SJCRH30 (cell line): Measurements from ENCODE around the gene PSMB4. TPM values are rescaled to one million over a fixed set of nuclear protein-coding genes. Genes with fewer than 3 reads are reported as not detected.
"Not testable (repeated sequence)": the region's sequence is repeated elsewhere in the genome, so short reads cannot be mapped to it uniquely, and the experiment has no call there.

Experiments
- DNase-seq, 2 experiments: peaks; one replicate each; pipeline ENCODE4 v3.0.0-alpha.2; 2015 to 2020
- H3K27ac ChIP-seq: fragments of 250-450 bp; sonication (Bioruptor Pico); 2 replicates; pipeline ENCODE4 v1.5.1; 2020; ENCODE audit warnings: mild to moderate bottlenecking, moderate library complexity
- H3K27me3 ChIP-seq: fragments of 250-450 bp; sonication (Bioruptor Pico); 2 replicates; pipeline ENCODE4 v1.5.1; 2020; ENCODE audit warnings: mild to moderate bottlenecking, moderate library complexity
- H3K36me3 ChIP-seq: fragments of 250-450 bp; sonication (Bioruptor Pico); 2 replicates; pipeline ENCODE4 v1.5.1; 2020; ENCODE audit warnings: mild to moderate bottlenecking, moderate library complexity
- H3K4me1 ChIP-seq: fragments of 250-450 bp; sonication (Bioruptor Pico); 2 replicates; pipeline ENCODE4 v1.5.1; 2020; ENCODE audit warnings: mild to moderate bottlenecking, moderate library complexity
- H3K4me3 ChIP-seq: fragments of 250-450 bp; sonication (Bioruptor Pico); 2 replicates; pipeline ENCODE4 v1.5.1; 2020; ENCODE audit warnings: mild to moderate bottlenecking, moderate library complexity
- H3K9me3 ChIP-seq: fragments of 250-450 bp; sonication (Bioruptor Pico); replicated peaks from 2 replicates; pipeline ENCODE4 v1.5.1; 2020; ENCODE audit warnings: mild to moderate bottlenecking, moderate library complexity
- total RNA-seq: library from RNA; depleted of rRNA; stranded (reverse); fragments of >200 nt; shearing (Covaris generic); gene quantifications from 2 replicates; pipeline ENCODE4 v1.2.3, GENCODE V29; 2014; rRNA removed

Gene PSMB4
- 355 and 363 TPM in 2 replicates for total RNA-seq

DNA sequence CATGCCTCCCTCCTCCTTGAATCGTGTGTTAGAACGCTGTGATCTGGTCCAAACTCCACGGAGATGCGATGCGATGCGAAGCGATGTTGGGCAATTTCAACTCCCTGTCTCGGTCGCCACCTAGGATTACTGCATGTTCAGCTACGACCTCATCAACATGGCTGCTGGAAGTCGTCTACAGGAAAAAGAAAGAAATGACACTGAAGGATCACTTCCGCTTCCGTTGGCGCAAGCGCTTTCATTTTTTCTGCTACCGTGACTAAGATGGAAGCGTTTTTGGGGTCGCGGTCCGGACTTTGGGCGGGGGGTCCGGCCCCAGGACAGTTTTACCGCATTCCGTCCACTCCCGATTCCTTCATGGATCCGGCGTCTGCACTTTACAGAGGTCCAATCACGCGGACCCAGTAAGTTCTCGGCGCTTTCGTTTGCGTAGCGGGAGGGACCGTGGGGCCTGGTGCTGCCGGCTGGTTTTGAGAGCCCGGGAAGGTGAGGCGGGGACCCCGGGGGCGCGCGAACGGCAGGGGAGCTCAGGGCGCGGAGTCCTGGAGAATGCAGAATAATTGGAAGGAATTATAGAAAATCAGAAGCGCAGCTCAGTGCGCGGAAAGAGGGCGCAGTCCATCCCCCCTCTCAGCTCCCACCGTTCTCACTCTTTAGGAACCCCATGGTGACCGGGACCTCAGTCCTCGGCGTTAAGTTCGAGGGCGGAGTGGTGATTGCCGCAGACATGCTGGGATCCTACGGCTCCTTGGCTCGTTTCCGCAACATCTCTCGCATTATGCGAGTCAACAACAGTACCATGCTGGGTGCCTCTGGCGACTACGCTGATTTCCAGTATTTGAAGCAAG lies at the start of gene PSMB4:
Gene PSMB4 (plus strand): TSS at position 250 of the 848 bp plus-strand sequence. CDS start 15 bp downstream, at position 265.
- Histone ChIP-seq H3K4me1 (peaks cover 3% of the 10 kb centered on the region), H3K27me3 (no peaks in the 10 kb centered on the region), H3K36me3 (peaks cover 27% of the 10 kb centered on the region), H3K9me3 (no peaks in the 10 kb centered on the region), H3K27ac (peak within 1 kb of the TSS; percentile 93), H3K4me3 (peak within 1 kb of the TSS; percentile 80)
- DNase-seq, result peak; percentile 81 to 91

DNA sequence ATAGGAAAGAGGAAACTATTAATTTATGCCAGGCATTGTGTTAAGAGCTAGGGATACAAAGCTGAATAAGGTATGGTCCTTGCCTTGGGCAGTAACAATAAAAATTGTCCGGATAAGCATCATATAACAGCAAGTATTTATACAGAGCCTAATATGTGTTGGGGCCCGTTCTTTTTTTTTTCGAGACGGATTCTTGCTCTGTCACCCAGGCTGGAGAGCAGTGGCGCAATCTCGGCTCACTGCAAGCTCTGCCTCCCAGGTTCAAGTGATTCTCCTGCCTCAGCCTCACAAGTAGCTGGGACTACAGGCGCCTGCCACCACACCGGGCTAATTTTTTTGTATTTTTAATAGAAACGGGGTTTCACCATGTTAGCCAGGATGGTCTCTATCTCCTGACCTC lies 49.0 kb upstream of the PSMB4 start:
- H3K36me3 ChIP-seq, H3K4me3 ChIP-seq, H3K4me1 ChIP-seq, H3K27me3 ChIP-seq, H3K27ac ChIP-seq, H3K9me3 ChIP-seq, DNase-seq: not testable (repeated sequence)

DNA sequence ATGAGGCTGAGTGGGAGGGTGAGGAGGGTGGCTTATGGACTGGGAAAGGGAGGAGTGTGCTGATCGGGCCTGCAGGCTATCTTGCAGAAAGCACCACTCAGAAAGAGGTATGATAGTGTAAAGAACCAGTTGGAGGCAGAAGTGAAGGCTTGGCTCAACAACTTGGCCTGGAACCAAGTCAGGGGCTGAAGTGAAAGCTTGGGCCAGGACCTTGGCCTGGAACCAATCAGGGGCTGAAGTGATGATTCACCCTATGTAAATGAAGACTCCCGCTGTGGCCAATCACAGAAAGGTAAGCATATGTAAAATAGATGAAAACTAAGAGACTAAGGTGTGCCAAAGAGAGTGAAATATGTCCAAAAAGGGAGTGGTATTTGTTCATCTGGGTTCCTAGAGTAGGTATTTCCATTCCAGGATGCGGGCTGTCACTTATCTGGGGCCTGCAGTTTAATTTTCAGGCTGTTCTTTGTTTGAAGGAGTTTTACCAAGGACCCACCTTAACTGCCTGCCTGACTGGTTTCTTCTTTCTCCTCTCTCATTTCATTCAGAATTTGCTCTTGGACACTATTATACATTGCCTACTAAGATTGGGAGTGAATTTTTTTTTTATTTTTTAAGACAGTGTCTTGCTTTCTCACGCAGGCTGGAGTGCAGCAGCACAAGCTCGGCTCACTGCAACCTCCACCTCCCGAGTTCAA lies 47.2 kb upstream of the PSMB4 start:
- Histone ChIP-seq H3K27me3 (no peaks in the 10 kb centered on the region), H3K4me3 (no peak overlapping the region), H3K27ac (no peak overlapping the region), H3K9me3 (no peaks in the 10 kb centered on the region; the same call in none of the 2 replicates), H3K4me1 (peaks cover 5% of the 10 kb centered on the region; the same call in 1 of the 2 replicates), H3K36me3 (no peaks in the 10 kb centered on the region)
- DNase-seq, result peak in 1 of 2 experiments; percentile 19

DNA sequence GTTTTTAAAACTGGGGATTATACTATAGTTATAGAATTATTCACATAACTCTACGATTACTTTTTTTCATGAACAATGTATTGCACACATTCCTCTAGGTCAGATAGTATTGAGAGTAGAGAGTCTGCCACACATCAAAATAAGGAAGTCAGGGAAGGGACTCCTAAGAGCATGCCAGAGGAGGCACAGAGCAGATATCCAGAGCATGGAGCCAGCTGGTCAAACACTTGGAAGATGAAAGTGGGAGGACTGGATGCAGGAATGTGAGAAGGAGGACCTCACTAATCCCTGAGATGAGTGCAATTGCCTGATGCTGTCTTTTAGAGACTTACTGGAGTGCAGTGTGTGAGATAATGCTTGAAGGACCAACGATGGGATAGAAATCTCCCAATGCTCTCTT lies 42.7 kb upstream of the PSMB4 start:
- Histone ChIP-seq H3K27me3 (no peaks in the 10 kb centered on the region), H3K27ac (no peak overlapping the region), H3K36me3 (no peaks in the 10 kb centered on the region), H3K4me1 (no peaks in the 10 kb centered on the region), H3K4me3 (no peak overlapping the region), H3K9me3 (no peaks in the 10 kb centered on the region; the same call in 1 of the 2 replicates)
- DNase-seq, result no peak

DNA sequence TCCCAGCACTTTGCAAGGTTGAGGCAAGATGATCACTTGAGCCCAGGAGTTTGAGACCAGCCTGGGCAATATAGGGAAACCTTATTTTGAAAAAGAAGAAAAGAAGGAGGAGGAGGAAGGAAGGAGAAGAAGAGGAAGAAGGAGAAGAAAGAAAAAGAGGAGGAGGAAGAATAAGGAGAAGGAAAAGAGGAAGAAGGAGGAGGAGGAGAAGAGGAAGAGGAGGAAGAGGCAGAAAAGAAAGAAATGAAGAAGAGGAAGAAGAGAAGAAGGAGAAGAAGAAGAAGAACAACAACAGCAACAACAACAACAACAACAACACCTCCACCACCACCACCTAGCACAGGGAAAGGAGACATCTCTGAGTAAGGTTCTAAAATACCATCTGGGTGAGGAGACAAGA lies 37.5 kb upstream of the PSMB4 start:
- Histone ChIP-seq H3K36me3 (no peaks in the 10 kb centered on the region), H3K27me3 (no peaks in the 10 kb centered on the region), H3K4me3 (no peak overlapping the region), H3K9me3 (no peaks in the 10 kb centered on the region), H3K27ac (no peak overlapping the region), H3K4me1 (no peaks in the 10 kb centered on the region)
- no peak for DNase-seq

DNA sequence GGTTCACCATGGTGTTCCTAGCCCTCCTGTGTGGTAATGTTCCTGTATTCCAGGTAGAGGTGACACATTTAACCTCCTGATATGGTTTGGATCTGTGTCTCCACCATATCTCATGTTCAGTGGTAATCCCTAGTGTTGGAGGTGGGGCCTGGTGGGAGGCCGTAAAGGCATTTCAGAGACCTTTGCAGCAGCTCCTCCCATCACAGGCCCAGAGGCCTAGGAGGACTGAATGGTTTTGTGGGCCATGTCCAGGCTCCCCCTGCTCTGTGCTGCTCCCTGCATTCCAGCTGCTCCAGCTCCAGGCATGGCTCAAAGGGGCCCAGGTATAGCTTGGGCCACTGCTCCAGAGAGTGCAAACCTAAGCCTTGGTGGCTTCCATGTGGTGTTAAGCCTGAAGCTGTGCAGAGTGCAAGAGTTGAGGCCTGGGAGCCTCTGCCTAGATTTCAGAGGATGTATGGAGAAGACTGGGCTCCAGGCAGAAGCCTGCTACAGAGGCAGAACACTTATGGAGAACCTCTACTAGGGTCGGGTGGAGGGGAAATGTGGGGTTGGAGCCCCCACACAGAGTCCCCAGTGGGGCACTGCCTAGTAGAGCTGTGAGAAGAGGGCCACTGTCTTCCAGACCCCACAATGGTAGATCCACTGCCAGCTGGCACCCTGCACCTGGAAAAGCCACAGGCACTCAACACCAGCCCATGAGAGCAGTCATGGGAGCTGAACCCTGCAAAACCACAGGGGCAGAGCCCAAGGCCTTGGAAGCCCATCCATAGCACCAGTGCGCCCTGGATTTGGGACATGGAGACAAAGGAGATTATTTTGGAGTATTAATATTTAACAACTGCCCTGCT lies 36.8 kb upstream of the PSMB4 start:
- H3K4me3 ChIP-seq, result no peak overlapping the region
- no peaks in the 10 kb centered on the region for H3K4me1 ChIP-seq
- no peak for DNase-seq
- no peak overlapping the region for H3K27ac ChIP-seq
- H3K27me3 ChIP-seq, result no peaks in the 10 kb centered on the region
- H3K36me3 ChIP-seq, result no peaks in the 10 kb centered on the region
- no peaks in the 10 kb centered on the region for H3K9me3 ChIP-seq

DNA sequence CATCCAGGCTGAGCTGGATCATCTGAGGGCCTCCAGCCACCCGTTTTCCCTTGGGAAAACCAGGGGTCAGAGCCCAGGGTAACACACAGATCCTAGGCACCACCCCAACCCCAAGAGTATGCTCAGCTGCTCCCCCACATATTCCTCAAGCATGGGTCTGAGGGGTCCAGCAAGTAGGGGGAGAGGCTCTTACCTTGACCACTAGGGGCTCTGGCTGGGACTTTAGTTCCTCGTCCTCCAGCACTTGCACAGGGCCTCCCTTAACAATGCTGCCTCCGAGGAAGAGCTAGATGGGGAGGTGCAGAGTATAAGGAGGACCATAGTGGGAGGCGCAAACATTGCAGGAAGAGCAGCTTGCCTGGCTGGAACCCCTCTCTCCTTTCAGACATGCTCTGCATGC lies 34.4 kb upstream of the PSMB4 start:
- no peaks in the 10 kb centered on the region for H3K36me3 ChIP-seq
- no peak overlapping the region for H3K27ac ChIP-seq
- H3K9me3 ChIP-seq, result no peaks in the 10 kb centered on the region
- H3K4me3 ChIP-seq, result no peak overlapping the region
- peaks cover 1% of the 10 kb centered on the region; the same call in 1 of the 2 replicates for H3K4me1 ChIP-seq
- no peak for DNase-seq
- H3K27me3 ChIP-seq, result no peaks in the 10 kb centered on the region

DNA sequence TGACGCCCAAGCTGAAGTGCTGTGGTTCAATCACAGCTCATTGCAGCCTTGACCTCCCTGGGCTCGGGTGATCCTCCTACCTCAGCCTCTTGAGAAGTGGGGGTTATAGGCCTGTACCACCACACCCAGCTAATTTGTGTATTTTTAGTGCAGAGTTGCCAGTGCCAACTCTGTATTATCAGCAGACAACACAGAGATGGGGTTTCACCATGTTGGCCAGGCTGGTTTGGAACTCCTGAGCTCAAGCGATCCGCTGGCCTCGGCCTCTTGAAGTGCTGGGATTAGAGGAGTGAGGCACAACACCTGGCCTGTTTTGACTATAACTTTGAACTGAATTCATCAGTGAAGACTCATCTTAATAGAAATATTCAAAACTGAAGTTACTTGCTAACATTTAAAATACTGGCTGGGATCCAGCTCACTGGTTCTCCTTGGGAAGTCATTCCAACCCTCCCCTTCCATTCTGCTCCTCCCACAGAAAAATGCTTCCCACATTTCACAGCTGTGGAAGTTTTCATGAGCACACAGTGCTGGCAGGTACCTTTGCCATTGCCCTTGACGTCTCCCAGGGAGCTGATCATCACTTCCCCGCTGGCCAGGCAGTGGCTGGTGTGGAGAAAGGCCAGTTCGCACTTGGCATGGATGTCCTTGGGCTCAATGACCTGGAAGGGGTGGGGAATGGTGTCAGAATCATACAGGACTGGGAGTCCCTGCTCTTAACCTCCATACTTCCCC lies 31.5 kb upstream of the PSMB4 start:
- H3K9me3 ChIP-seq, result no peaks in the 10 kb centered on the region
- no peak overlapping the region for H3K4me3 ChIP-seq
- H3K4me1 ChIP-seq, result peaks cover 16% of the 10 kb centered on the region
- no peaks in the 10 kb centered on the region for H3K36me3 ChIP-seq
- no peaks in the 10 kb centered on the region for H3K27me3 ChIP-seq
- DNase-seq, result no peak
- no peak overlapping the region for H3K27ac ChIP-seq

DNA sequence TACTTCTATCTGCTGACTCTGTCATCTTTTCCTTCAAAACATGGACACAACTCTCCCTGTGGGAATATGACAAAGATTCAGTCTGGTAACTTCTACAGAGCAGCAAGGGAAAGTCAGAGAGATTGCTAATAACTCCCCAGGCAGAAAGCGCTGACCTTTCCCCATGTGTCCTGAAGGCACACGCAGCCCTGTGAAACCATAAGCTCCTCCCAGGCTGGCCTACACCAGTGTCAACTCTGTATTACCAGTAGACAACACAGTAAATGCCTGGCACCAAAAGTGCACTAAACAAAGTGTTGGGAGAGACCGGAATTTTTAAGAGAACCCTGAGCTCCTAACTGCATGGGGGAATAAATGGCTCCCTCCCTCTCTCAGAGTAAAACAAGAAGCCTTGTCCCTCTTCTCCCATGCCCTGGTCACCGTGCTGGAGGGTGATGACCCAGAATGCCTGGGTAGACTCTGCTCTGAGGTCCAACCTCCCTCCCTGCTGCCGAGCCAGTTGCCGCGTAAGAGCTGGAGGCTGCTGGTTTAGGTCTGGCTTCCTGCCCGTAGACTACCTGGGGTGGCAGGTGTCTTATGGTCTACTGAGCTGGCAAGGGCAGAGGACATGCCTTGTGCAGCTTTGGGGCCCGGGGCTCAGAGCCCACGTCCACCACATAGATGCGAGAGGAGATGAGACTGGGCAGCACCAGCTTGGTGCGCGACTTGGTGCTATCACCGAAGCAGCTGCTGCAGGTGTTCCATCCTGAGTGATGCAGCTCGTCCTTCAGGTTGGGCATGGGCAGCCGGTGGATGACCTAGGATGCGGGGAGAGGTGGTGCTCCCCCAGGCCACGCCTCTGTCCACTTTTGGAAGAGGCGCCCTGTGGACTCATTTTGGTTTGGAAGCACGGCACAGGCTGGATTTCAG lies 30.7 kb upstream of the PSMB4 start:
- Histone ChIP-seq H3K4me3 (no peak overlapping the region), H3K9me3 (no peaks in the 10 kb centered on the region), H3K27me3 (no peaks in the 10 kb centered on the region), H3K27ac (no peak overlapping the region), H3K4me1 (peaks cover 19% of the 10 kb centered on the region), H3K36me3 (no peaks in the 10 kb centered on the region)
- DNase-seq, result no peak

DNA sequence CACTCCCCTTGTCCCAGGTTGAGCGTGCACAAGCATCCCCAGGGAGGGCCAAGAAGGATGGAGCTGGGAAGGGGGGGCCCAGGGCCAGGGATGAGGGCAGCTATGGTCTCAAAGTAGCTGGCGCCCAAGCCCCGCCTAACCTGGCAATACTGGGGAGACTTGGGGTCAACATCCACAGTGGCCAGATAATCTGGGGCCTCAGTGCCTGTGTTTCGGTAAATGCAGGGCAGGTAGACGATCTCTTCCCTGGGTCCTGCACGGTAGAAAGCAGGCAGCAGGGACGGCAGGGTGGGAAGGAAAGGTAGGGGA lies 30.1 kb upstream of the PSMB4 start:
- Histone ChIP-seq H3K27me3 (no peaks in the 10 kb centered on the region), H3K36me3 (no peaks in the 10 kb centered on the region), H3K9me3 (no peaks in the 10 kb centered on the region), H3K4me1 (peaks cover 19% of the 10 kb centered on the region), H3K4me3 (no peak overlapping the region), H3K27ac (no peak overlapping the region)
- DNase-seq, result no peak

DNA sequence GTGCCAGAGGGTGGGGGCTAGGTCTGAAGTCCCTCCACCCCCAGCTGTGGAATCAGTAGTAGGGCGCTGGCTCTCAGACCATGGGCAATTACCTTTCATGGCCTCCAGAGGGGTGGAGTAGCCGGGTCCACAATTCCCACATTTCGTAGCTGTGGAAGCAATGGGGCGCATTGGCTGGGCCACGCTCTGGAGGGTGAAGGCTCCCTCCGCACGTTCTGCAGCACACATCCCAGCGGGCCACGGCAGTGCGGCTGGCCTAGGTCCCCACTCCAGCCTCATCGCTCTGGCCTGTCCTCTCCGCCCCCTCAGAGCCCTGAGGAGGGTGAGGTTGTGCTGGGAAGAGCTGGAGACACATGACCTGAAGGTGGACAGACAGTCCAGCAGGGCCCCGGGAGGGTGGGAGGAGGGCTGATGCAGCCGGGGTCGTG lies 29.7 kb upstream of the PSMB4 start:
- Histone ChIP-seq H3K36me3 (no peaks in the 10 kb centered on the region), H3K4me1 (peaks cover 19% of the 10 kb centered on the region), H3K9me3 (no peaks in the 10 kb centered on the region), H3K27ac (no peak overlapping the region), H3K4me3 (no peak overlapping the region), H3K27me3 (no peaks in the 10 kb centered on the region)
- no peak for DNase-seq

DNA sequence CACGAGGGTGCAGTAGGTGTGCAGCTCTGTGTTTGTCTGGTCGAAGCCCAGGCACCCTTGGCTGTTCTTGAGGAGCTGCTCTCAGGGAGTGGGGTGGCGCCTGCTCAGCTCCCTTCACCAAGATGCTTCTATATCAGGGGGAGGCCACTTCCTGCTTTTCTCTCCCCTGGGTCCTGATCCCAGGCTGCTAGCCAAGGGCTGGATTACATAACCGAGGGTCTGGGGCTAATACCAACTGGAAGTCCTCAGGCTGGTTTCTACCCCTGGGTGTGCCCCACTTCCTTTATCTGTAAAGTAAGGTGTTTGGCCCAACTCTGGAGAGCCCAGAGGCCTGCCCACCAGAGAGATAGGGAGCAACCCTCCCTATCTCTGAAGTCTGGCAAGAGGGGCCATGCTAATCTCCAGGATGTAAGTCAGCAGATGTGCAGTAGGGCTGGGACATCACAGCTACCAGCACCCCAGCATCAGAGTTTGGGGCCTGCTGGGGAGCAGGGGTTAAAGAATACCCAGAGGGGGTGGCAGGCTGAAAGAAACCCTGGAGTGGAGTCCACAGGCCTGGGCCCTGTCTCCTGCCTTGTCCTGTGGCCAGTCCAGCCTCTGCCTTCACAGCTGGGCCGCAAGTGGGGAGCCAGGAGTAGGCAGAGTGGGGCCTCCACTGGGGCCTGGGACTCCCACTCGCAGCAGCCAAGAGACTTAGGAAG lies 29.0 kb upstream of the PSMB4 start:
- Histone ChIP-seq H3K36me3 (no peaks in the 10 kb centered on the region), H3K27me3 (no peaks in the 10 kb centered on the region), H3K4me1 (peaks cover 19% of the 10 kb centered on the region), H3K27ac (no peak overlapping the region), H3K9me3 (no peaks in the 10 kb centered on the region), H3K4me3 (no peak overlapping the region)
- DNase-seq, result peak in 1 of 2 experiments; percentile 33
